Lower leg skin (tissue), 4 donors: ENCODE measurements around the gene BAZ1B. TPM values are rescaled to one million over a fixed set of nuclear protein-coding genes. Genes with fewer than 3 reads are reported as not detected.
"Not testable (repeated sequence)": the region's sequence is repeated elsewhere in the genome, so short reads cannot be mapped to it uniquely, and the experiment has no call there.

Source experiments
- DNase-seq, 2 donors: peaks; one replicate each; pipeline ENCODE4 v3.0.0-alpha.2; 2019; ENCODE audit warnings: low spot score in 2 of 2
- H3K4me3 ChIP-seq: fragments of 200-600 bp; sonication (generic); 2 replicates; pipeline ENCODE4 v1.5.1; 2017; ENCODE audit warnings: mild to moderate bottlenecking, low read depth; ENCODE audit not compliant: poor library complexity, severe bottlenecking
- CTCF ChIP-seq, 3 donors: fragments of 450-650 bp; IDR thresholded peaks; one replicate each; pipeline ENCODE4 v1.5.1; 2016; ENCODE audit warnings: antibody characterized with exemption in 3 of 3, mild to moderate bottlenecking in 3 of 3, moderate library complexity in 2 of 3
- POLR2A ChIP-seq, 2 donors: fragments of 450-650 bp; IDR thresholded peaks; one replicate each; pipeline ENCODE4 v1.6.1; 2016 to 2017; ENCODE audit warnings: antibody characterized with exemption in 2 of 2, mild to moderate bottlenecking in 1 of 2, moderate library complexity in 1 of 2
- WGBS, 2 donors: methylation state at CpG; one replicate each; pipeline ENCODE4 v1.1.5; 2018; 5-methylcytosine and 5-hydroxymethylcytosine counted together
- intact Hi-C: fragments of 100-400 bp; cut with DNase I; formaldehyde crosslinking; loops from one replicate; pipeline ENCODE4 v1.15.0; 2023; ENCODE audit warnings: low total_unique reads
- total RNA-seq, 4 donors: library from RNA; depleted of rRNA; stranded (reverse); fragments of >200 nt; gene quantifications; one replicate each; pipeline ENCODE4 v1.1.0, GENCODE V29; 2016

Gene BAZ1B
- total RNA-seq, 4 donors from 2014 or later, result 22.6 to 33.6 (median 28.8) TPM

DNA sequence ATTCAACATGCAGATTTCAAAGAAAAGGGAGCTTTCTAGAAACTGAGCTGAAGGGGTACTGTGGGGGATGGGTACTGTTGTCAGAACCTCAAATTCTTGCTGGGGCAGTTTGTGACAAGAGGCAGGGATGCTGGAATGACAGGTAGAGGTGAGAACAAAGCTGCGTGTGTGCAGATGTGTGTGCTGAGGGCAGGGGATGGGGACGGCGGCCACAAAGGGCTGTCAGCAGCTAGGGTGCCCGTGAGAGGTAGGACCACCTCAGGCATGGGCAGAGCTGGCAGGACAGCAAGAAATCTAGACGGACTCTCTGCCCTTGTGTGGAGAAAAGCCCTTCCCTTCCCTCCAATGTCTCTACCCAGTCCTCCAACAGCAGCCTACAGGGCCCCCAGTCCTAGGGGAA, 14.4 kb upstream of the BAZ1B start:
- TF ChIP-seq POLR2A (IDR thresholded peaks at IDR 0.05) (no peak), CTCF (IDR thresholded peaks at IDR 0.05) (no peak)
- whole genome bisulfite sequencing, 2 donors, result 87 to 89% methylated on average over 5 of the region's 5 CpGs
- intact Hi-C loops, result no loop called here
- DNase-seq, result no peak
- H3K4me3 ChIP-seq, result no peak overlapping the region

DNA sequence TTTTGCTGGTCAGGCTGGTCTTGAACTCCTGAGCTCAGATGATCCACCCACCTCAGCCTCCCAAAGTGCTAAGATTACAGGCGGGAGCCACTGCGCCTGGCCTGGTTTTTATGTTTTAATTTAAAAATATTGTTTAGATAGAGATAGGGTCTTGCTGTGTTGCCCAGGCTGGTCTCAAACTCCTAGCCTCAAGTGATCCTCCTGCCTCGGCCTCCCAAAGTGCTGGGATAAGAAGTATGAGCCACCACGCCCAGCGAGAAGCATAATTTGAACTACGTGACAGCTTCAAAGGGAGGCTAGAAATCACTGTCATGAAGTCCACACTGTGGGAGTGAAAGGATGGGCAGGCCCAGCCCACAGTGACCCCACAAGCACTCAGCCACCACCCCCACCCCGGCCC, 13.8 kb upstream of the BAZ1B start:
- H3K4me3 ChIP-seq, DNase-seq, intact Hi-C loops: not testable (repeated sequence)
- 95 to 96% methylated on average over 7 of the region's 7 CpGs for WGBS, 2 donors

GRCh38 chr7:73533742-73534141, 11.6 kb upstream of the BAZ1B start:
- WGBS, 2 donors, result 74% methylated on average over 9 of the region's 9 CpGs
- H3K4me3 ChIP-seq, result no peak overlapping the region
- DNase-seq, result no peak
- intact Hi-C loops, result no loop called here
- TF ChIP-seq POLR2A (IDR thresholded peaks at IDR 0.05) (no peak), CTCF (IDR thresholded peaks at IDR 0.05) (no peak)

DNA sequence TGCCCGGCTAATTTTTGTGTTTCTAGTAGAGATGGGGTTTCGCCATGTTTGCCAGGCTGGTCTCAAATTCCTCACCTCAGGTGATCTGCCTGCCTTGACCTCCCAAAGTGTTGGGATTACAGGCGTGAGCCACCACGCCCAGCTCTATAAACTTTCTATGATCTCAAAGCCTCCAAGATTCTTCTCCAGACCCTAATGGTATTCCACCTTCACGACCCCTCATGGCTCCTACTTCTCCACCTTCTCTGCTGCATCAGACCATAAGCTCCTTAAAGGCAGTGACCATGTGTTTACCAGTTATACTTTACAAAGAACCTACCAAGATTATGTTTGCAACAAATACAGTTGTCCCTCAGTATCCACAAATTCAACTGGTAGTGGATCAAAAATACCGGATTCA, 10.1 kb upstream of the BAZ1B start:
- no peak for DNase-seq
- intact Hi-C loops, result no loop called here
- H3K4me3 ChIP-seq, result no peak overlapping the region
- 95% methylated on average over 6 of the region's 6 CpGs for WGBS, 2 donors
- TF ChIP-seq CTCF (IDR thresholded peaks at IDR 0.05), result no peak
- TF ChIP-seq POLR2A (IDR thresholded peaks at IDR 0.05), result no peak

GRCh38 chr7:73530800-73531199, 8.7 kb upstream of the BAZ1B start:
- DNase-seq, result no peak
- H3K4me3 ChIP-seq, result no peak overlapping the region
- intact Hi-C loops, result no loop called here
- TF ChIP-seq CTCF (IDR thresholded peaks at IDR 0.05) (no peak), POLR2A (IDR thresholded peaks at IDR 0.05) (no peak)
- WGBS, 2 donors, result 94 to 100% methylated on average over 3 of the region's 3 CpGs

- TF ChIP-seq CTCF (IDR thresholded peaks at IDR 0.05), result no peak
- TF ChIP-seq POLR2A (IDR thresholded peaks at IDR 0.05), result no peak
- 64 to 70% methylated on average over 8 of the region's 8 CpGs for WGBS, 2 donors
- no peak for DNase-seq
- intact Hi-C loops, result no loop called here
- H3K4me3 ChIP-seq, result no peak overlapping the region
Observed at GRCh38 chr7:73526896-73527821, 5.1 kb upstream of the BAZ1B start.

DNA sequence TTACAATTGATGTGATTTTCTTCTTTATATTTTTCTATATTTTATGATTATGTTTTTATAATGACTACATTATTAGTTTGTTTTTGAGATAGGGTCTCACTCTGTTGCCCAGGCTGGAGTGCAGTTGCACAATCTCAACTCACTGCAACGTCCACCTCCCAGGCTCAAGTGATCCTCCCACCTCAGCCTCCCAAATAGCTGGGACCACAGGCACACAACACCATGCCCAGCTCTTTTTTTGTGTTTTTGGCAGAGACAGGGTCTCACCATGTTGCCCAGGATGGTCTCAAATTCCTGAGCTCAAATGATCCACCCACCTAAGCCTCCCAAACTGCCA, 4.0 kb upstream of the BAZ1B start:
- intact Hi-C loops, DNase-seq, H3K4me3 ChIP-seq: not testable (repeated sequence)
- WGBS, 2 donors, result 63 to 76% methylated on average over 1 of the region's 1 CpG
